ENCODE data around the gene FAM222A.
A peak's percentile ranks its signal among the peaks of the same experiment; 100 is the strongest.

FAM222A gene

GRCh38 chr12:109719123-109720022 is 5.7 kb downstream of the FAM222A start:
- TF ChIP-seq CTCF (conservative IDR thresholded peaks at IDR 0.05), result peak; percentile 72

GRCh38 chr12:109720152-109720856 is 6.7 kb downstream of the FAM222A start:
- H3K27ac ChIP-seq, result peak overlapping the region; percentile 72
- TF ChIP-seq CTCF (conservative IDR thresholded peaks at IDR 0.05), result no peak

More at GRCh38 chr12:109719123-109720022, 5.7 kb downstream of the FAM222A start:
- peak overlapping the region; percentile 72 for H3K27ac ChIP-seq

GRCh38 chr12:109720857-109721189 is 7.2 kb downstream of the FAM222A start:
- TF ChIP-seq CTCF (conservative IDR thresholded peaks at IDR 0.05), result no peak
- peak overlapping the region; percentile 72 for H3K27ac ChIP-seq

- H3K27ac ChIP-seq, result peak overlapping the region; percentile 72
- TF ChIP-seq CTCF (conservative IDR thresholded peaks at IDR 0.05), result no peak
Measured at GRCh38 chr12:109721276-109721675, 7.7 kb downstream of the FAM222A start.

DNA sequence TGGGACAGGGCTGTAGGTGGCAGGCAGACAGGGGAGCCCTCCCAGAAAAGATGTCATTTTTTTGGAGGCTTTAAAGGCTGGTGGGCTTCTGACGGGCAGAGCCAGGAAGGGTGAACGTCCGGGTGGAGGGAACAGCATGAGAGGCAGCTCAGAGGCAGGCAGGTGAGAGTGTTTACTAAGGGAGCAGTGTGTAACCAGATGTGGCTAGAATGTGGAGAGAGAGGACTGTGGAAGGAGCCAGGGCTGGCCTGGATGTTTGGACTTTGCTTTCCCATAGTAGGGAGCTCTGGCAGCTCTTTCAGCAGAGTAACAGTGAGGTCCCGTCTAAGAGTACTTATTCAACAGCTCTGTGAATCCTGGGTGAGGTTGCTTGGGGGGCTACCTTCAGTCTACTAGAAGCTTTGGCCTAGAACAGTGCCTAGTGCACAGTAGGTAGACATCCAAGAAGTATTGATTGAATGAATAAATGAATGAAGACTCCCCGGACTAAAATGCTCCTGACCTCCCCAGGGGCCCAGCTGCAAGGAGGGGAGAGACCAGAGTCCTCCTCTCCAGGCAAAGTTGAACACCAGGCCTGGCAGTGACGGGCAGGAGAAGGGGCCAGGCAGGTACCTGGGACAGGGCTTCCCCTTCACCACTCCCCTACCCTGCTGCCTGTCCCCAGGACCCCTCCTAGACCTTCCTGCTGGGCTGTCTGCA is 8.5 kb downstream of the FAM222A start:
- peak overlapping the region; percentile 72 for H3K27ac ChIP-seq
- no peak for TF ChIP-seq CTCF (conservative IDR thresholded peaks at IDR 0.05)

DNA sequence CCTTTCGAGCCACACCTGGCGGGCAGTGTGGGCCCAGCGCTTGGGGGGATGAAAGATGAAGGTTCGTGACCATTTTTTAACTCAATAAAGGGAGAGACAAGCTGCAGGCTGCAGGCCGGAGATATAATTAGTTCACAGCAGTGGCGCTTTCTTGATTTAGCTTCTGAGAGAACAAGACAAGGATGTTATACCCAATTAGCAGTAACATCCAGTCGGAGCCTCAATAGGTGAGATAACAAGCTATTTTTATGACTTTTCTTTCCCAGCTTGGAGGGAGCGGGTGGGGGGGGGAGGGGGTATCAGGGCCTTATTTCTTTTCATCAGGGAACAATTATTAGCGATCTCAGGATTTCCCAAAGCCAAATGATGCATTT is 9.1 kb downstream of the FAM222A start:
- TF ChIP-seq CTCF (conservative IDR thresholded peaks at IDR 0.05), result no peak
- peak overlapping the region; percentile 72 for H3K27ac ChIP-seq

DNA sequence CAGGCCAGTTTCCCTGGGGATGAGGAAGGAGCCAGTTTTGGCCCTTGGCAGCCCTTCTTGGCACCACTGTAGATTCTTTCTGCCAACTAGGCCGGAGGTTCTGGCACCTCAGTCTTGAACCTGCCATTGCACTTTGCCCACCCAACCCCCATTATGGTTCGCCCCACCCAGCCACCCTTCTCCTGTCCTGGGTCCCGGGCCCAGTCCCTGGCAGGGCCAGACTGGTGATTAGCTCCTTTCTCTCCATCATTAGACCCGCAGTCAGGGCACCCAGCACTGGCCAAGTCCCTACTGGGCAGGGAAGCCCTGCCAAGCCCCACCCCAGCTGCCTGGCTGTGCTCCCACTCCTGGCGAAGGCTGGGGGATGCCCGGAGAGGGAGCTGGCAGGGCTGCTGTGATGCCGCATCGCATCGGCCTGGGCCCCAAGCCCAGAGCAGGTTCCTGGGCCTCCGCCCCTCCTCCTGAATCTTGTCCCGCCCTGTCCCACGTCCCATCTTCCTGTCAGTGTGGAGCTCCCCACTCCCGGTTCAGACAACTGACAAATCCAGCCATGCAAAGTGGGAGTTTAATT is 9.8 kb downstream of the FAM222A start:
- H3K27ac ChIP-seq, result peak overlapping the region; percentile 72
- TF ChIP-seq CTCF (conservative IDR thresholded peaks at IDR 0.05), result no peak
